ENCODE results near the gene KANK2.

- TF ChIP-seq POLR2A (IDR thresholded peaks at IDR 0.05): no peak
- TF ChIP-seq, protein P1, sequence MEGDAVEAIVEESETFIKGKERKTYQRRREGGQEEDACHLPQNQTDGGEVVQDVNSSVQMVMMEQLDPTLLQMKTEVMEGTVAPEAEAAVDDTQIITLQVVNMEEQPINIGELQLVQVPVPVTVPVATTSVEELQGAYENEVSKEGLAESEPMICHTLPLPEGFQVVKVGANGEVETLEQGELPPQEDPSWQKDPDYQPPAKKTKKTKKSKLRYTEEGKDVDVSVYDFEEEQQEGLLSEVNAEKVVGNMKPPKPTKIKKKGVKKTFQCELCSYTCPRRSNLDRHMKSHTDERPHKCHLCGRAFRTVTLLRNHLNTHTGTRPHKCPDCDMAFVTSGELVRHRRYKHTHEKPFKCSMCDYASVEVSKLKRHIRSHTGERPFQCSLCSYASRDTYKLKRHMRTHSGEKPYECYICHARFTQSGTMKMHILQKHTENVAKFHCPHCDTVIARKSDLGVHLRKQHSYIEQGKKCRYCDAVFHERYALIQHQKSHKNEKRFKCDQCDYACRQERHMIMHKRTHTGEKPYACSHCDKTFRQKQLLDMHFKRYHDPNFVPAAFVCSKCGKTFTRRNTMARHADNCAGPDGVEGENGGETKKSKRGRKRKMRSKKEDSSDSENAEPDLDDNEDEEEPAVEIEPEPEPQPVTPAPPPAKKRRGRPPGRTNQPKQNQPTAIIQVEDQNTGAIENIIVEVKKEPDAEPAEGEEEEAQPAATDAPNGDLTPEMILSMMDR (IDR thresholded peaks at IDR 0.05): no peak
Measured at GRCh38 chr19:11191934-11192333, 5.4 kb downstream of the KANK2 start.

All from Peyer's patch (tissue), 4 donors.